ENCODE results near the gene NCBP2. TPM values are rescaled to one million over a fixed set of nuclear protein-coding genes. Genes with fewer than 3 reads are reported as not detected.

NCBP2 gene
- polyA plus RNA-seq, 1 donor from 2014 or later = 138 TPM

DNA sequence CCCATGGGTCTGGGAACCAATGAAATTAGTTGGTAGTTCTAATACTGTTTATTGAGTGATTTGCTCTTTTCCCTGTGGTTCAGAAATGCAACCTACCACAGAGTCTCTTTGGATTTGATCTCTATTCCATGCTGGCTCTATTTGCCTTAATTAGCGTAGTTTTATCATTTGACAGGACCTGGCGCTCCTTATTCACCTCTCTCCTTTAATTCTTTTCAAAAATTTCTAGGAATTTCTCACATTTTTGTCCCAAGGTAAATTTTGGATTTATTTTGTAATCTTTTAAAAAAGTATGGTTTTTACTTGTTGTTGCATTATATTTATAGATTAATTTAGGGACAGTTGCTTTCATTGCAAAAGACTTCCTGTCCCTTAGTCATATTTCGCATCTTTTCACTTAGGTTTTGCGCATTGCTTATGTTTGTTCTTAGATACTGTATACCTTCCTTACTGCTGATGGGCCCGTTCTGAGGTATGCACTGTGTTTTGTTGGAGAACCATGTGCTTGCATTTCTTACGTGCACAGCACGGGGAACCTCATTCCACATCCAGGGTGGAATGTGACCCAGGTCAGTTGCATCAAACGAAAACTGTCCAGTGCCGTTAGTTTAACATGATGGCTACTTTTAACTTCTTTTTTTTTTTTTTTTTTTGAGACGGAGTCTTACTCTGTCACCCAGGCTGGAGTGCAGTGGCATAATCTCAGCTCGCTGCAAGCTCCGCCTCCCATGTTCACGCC, 47.6 kb downstream of the NCBP2 start:
- no peak overlapping the region for H3K4me3 ChIP-seq (ENCODE audit: low read length)
- no peaks in the 10 kb centered on the region for H3F3A ChIP-seq (ENCODE audit: insufficient read depth, low read length, poor library complexity, severe bottlenecking)
- H3K4me2 ChIP-seq (ENCODE audit: low read length) = no peak overlapping the region
- H3K9me3 ChIP-seq (ENCODE audit: low read length) = no peaks in the 10 kb centered on the region
- no peak overlapping the region for H2AFZ ChIP-seq (ENCODE audit: low read depth, low read length)
- H3K9ac ChIP-seq (ENCODE audit: low read length) = no peak overlapping the region
- TF ChIP-seq, protein P1, sequence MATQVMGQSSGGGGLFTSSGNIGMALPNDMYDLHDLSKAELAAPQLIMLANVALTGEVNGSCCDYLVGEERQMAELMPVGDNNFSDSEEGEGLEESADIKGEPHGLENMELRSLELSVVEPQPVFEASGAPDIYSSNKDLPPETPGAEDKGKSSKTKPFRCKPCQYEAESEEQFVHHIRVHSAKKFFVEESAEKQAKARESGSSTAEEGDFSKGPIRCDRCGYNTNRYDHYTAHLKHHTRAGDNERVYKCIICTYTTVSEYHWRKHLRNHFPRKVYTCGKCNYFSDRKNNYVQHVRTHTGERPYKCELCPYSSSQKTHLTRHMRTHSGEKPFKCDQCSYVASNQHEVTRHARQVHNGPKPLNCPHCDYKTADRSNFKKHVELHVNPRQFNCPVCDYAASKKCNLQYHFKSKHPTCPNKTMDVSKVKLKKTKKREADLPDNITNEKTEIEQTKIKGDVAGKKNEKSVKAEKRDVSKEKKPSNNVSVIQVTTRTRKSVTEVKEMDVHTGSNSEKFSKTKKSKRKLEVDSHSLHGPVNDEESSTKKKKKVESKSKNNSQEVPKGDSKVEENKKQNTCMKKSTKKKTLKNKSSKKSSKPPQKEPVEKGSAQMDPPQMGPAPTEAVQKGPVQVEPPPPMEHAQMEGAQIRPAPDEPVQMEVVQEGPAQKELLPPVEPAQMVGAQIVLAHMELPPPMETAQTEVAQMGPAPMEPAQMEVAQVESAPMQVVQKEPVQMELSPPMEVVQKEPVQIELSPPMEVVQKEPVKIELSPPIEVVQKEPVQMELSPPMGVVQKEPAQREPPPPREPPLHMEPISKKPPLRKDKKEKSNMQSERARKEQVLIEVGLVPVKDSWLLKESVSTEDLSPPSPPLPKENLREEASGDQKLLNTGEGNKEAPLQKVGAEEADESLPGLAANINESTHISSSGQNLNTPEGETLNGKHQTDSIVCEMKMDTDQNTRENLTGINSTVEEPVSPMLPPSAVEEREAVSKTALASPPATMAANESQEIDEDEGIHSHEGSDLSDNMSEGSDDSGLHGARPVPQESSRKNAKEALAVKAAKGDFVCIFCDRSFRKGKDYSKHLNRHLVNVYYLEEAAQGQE (IDR thresholded peaks at IDR 0.05; ENCODE audit: borderline replicate concordance) = no peak
- TF ChIP-seq POLR2AphosphoS5 (IDR thresholded peaks at IDR 0.05) (no peak), EP300 (conservative IDR thresholded peaks at IDR 0.05; ENCODE audit: poor library complexity, severe bottlenecking) (no peak), EZH2 (IDR thresholded peaks at IDR 0.05; ENCODE audit: borderline replicate concordance, insufficient read depth, low read length, poor library complexity, severe bottlenecking) (no peak), TAF1 (IDR thresholded peaks at IDR 0.05; ENCODE audit: low read depth) (no peak), MXI1 (conservative IDR thresholded peaks at IDR 0.05; ENCODE audit: poor library complexity, severe bottlenecking) (no peak), SMC3 (conservative IDR thresholded peaks at IDR 0.05; ENCODE audit: poor library complexity) (no peak), RAD21 (conservative IDR thresholded peaks at IDR 0.05) (no peak)
- TF ChIP-seq, protein P2, sequence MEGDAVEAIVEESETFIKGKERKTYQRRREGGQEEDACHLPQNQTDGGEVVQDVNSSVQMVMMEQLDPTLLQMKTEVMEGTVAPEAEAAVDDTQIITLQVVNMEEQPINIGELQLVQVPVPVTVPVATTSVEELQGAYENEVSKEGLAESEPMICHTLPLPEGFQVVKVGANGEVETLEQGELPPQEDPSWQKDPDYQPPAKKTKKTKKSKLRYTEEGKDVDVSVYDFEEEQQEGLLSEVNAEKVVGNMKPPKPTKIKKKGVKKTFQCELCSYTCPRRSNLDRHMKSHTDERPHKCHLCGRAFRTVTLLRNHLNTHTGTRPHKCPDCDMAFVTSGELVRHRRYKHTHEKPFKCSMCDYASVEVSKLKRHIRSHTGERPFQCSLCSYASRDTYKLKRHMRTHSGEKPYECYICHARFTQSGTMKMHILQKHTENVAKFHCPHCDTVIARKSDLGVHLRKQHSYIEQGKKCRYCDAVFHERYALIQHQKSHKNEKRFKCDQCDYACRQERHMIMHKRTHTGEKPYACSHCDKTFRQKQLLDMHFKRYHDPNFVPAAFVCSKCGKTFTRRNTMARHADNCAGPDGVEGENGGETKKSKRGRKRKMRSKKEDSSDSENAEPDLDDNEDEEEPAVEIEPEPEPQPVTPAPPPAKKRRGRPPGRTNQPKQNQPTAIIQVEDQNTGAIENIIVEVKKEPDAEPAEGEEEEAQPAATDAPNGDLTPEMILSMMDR (IDR thresholded peaks at IDR 0.05; ENCODE audit: poor library complexity, severe bottlenecking) = no peak
- H3K36me3 ChIP-seq (ENCODE audit: insufficient read depth, low read length) = no peaks in the 10 kb centered on the region
- no peaks in the 10 kb centered on the region for H3K27me3 ChIP-seq (ENCODE audit: insufficient read depth, low read depth, low read length)
- peaks cover 18% of the 10 kb centered on the region for H3K79me2 ChIP-seq (replicated peaks; ENCODE audit: insufficient read depth, low read length)
- no peak overlapping the region for H3K27ac ChIP-seq (ENCODE audit: low read length)
- H3K9me2 ChIP-seq (ENCODE audit: insufficient read depth, low read length) = no peaks in the 10 kb centered on the region
- H4K20me1 ChIP-seq (ENCODE audit: insufficient read depth) = no peaks in the 10 kb centered on the region

GRCh38 chr3:196889844-196890708, 52.3 kb downstream of the NCBP2 start:
- TF ChIP-seq POLR2AphosphoS5 (IDR thresholded peaks at IDR 0.05) (no peak), EP300 (conservative IDR thresholded peaks at IDR 0.05; ENCODE audit: poor library complexity, severe bottlenecking) (no peak), RAD21 (conservative IDR thresholded peaks at IDR 0.05) (no peak), TAF1 (IDR thresholded peaks at IDR 0.05; ENCODE audit: low read depth) (no peak), EZH2 (IDR thresholded peaks at IDR 0.05; ENCODE audit: borderline replicate concordance, insufficient read depth, low read length, poor library complexity, severe bottlenecking) (no peak), SMC3 (conservative IDR thresholded peaks at IDR 0.05; ENCODE audit: poor library complexity) (no peak), MXI1 (conservative IDR thresholded peaks at IDR 0.05; ENCODE audit: poor library complexity, severe bottlenecking) (no peak)
- TF ChIP-seq, protein P1 (IDR thresholded peaks at IDR 0.05; ENCODE audit: borderline replicate concordance) = no peak
- TF ChIP-seq, protein P2 (IDR thresholded peaks at IDR 0.05; ENCODE audit: poor library complexity, severe bottlenecking) = no peak
- Histone ChIP-seq H3K36me3 (ENCODE audit: insufficient read depth, low read length) (no peaks in the 10 kb centered on the region), H3K4me3 (ENCODE audit: low read length) (no peak overlapping the region), H4K20me1 (ENCODE audit: insufficient read depth) (no peaks in the 10 kb centered on the region), H3K9ac (ENCODE audit: low read length) (no peak overlapping the region), H2AFZ (ENCODE audit: low read depth, low read length) (no peak overlapping the region), H3F3A (ENCODE audit: insufficient read depth, low read length, poor library complexity, severe bottlenecking) (no peaks in the 10 kb centered on the region), H3K27ac (ENCODE audit: low read length) (no peak overlapping the region), H3K4me2 (ENCODE audit: low read length) (no peak overlapping the region), H3K9me3 (ENCODE audit: low read length) (no peaks in the 10 kb centered on the region), H3K9me2 (ENCODE audit: insufficient read depth, low read length) (no peaks in the 10 kb centered on the region), H3K79me2 (replicated peaks; ENCODE audit: insufficient read depth, low read length) (peaks cover 21% of the 10 kb centered on the region), H3K27me3 (ENCODE audit: insufficient read depth, low read depth, low read length) (no peaks in the 10 kb centered on the region)
